ENCODE measurements around the gene OTX1.
"Not testable (repeated sequence)": the region's sequence is repeated elsewhere in the genome, so short reads cannot be mapped to it uniquely, and the experiment has no call there.

OTX1 gene

DNA sequence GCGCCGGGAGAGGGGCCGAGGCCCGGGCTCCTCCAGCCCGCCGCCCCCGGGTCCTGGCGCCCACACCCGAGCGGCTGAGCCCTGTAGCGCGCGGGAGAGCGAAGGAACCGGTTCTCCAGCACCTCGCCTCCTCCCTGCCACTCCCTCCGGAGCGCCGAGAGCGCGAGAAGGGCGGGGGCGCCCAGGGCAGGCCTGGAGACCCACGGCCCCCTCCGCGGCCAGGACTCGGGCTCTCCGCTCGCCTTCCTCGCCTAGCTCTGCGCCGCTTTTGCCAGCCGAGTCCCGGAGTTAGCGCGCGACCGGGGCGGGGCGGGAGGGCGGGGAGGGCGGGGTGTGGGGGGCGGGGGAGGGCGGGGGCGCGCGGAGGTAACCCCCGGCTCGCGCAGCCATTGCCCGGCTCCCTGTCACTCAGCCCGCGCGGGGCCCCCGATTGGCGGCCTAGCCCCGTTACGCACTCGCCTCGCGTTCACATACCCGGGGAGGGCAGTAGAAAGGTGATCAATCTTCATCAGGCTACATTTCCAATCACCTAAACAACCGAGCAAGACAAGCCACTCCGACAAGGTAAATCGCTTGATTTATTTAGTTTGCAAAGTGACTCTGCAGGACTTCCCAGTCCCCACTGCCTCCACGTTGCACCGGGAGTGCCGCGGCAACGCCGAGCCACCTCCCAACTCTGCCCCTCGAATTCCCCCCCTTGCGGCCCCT is at the start of gene OTX1:
TSS of gene OTX1 (plus strand) at position 497 of the 708 bp plus-strand sequence. CDS start 2,161 bp downstream, outside the sequence.
- peak; percentile 1 to 50 for DNase-seq (ENCODE audit: low read depth in 1 of 2, low spot score in 1 of 2)

DNA sequence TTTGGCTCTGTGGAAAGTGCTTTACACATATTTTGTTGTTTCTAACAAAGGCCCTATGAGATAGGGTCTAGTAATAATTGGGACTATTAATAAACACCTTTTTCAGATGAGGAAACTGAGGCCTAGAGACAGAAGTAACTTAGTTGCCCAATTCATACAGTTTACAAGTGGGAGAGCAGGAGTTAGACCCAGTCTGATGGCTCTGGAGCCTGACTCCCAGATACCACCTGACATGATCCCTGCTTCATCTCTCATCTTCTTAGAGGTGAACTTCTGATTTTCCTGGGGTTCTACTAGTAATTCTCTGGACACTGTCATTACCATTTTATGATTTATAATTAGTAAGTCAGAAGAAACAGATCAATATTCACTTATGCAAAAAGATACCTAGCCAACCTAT is 49.1 kb upstream of the OTX1 start:
- no peak for DNase-seq (ENCODE audit: low read depth in 1 of 2, low spot score in 1 of 2)

- DNase-seq (ENCODE audit: low read depth in 1 of 2, low spot score in 1 of 2): no peak
Measured at GRCh38 chr2:63003351-63003750, 47.3 kb upstream of the OTX1 start.

DNA sequence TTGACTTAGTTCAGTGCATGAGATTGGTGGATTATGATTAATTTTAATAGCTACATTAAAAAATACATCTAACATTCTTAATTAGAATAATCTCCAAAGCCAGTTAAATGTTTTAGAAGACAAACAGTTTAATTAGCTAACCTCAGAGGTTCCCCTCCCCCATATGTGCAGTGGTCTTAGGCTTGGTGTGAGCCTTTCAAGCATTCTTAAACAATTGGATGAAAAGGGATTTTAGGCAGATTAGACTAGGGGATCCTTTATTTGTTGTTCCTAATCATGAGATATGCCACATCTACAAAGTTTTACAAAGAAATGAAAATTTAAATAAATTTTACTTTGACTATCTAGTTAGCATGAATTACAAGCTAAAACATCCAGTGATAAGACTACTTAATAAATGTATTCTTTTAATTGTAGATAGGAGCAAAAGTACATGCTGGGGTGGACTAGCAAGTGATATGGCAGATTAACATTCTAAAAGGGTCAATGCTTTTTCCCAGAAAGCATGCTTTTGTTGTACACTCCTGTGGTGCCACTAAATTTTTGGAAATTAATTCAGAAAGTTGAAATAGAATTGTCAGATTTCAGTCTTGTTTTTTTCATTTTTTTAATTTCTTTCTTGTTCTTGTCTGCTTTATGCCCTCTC is 42.7 kb upstream of the OTX1 start:
- DNase-seq (ENCODE audit: low read depth in 1 of 2, low spot score in 1 of 2): no peak

GRCh38 chr2:63008838-63009237 is 41.8 kb upstream of the OTX1 start:
- no peak for DNase-seq (ENCODE audit: low read depth in 1 of 2, low spot score in 1 of 2)

DNA sequence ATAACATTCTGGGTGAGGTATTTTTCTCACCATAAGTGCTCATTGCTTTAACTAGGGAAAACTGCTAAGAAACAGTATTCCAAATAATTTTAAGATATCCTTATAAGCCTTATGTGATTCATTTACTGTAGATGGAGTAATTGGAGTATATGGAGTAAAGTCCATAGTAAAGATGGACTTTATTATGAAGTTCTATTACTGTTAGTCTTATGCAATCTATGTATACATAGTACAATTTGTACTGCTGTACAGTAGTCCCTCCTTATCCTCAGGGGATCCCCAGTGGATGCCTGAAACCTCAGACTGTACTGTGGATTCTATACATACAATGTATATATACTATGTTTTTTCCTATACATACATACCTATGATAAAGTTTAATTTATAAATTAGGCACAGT is 41.1 kb upstream of the OTX1 start:
- no peak for DNase-seq (ENCODE audit: low read depth in 1 of 2, low spot score in 1 of 2)

- no peak for DNase-seq (ENCODE audit: low read depth in 1 of 2, low spot score in 1 of 2)
Measured at GRCh38 chr2:63012541-63012940, 38.1 kb upstream of the OTX1 start.

DNA sequence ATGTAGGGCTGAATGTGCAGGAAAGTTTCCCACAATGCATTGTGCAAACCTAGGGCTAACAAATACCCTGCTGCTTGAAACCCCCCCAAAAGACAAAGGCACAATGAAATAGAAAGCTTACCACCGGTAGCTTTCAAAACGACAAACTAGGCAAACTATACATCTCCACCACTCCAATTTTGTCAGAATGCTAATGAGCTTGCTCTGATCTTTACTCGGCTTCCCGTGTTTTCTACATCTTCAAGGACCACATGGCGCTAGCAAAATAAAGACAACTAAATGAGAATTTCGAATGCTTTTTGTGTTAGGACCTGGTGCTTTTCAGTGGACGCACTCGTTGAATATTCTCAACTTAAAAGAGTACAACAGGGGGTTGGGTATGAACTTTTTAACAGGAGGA is 37.2 kb upstream of the OTX1 start:
- no peak for DNase-seq (ENCODE audit: low read depth in 1 of 2, low spot score in 1 of 2)

DNA sequence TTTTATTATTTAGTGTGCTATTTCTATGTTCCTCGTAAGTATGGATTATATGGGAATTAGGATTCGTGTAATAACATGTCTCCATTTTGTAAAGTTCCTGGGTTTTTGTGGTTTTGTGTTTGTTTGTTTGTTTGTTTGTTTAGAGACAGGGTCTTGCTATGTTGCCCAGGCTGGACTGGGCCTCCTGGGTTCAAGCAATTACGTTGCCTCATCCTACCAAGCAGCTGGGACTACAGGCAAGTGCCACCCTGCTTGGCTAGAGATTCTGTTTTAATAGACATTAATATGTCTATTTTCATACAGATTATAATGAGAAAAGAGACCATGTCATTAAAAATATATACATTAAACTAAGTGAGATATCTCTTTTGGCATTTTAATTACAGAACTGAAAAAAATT is 35.2 kb upstream of the OTX1 start:
- no peak for DNase-seq (ENCODE audit: low read depth in 1 of 2, low spot score in 1 of 2)

GRCh38 chr2:63018439-63018838 is 32.2 kb upstream of the OTX1 start:
- DNase-seq (ENCODE audit: low read depth in 1 of 2, low spot score in 1 of 2): no peak

DNA sequence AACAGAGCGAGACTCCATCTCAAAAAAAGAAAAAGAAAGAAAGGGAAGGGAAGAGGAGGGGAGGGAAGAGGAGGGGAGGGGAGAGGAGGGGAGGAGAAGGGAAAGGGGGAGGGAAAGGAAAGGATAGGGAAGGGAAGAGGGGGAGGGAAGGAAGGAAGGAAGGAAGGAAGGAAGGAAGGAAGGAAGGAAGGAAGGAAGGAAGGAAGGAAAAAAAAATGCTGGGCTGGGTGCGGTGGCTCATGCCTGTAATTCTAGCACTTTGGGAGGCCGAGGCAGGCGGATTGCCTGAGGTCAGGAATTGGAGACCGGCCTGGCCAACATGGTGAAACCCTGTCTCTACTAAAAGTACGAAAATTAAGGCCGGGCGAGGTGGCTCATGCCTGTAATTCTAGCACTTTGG is 30.9 kb upstream of the OTX1 start:
- DNase-seq (ENCODE audit: low read depth in 1 of 2, low spot score in 1 of 2): not testable (repeated sequence)

DNA sequence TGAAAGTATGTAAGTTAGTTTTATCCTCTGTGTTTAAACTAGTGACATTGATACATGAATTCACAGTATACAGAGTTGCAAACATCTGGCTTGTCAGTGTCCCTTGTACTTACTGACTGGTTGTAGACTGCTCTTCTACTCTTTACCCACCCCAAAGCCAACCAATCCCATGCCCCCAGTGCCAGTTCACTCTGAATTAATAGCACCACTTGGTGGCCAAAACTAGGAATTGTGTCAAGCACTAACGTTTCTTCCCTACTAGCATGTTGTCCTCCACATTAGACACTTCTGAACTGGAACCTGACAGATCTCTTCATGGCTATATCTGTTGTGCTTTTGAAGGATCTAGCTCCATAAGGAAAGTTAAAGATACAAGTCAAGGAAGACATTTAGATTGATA is 27.2 kb upstream of the OTX1 start:
- no peak for DNase-seq (ENCODE audit: low read depth in 1 of 2, low spot score in 1 of 2)

DNA sequence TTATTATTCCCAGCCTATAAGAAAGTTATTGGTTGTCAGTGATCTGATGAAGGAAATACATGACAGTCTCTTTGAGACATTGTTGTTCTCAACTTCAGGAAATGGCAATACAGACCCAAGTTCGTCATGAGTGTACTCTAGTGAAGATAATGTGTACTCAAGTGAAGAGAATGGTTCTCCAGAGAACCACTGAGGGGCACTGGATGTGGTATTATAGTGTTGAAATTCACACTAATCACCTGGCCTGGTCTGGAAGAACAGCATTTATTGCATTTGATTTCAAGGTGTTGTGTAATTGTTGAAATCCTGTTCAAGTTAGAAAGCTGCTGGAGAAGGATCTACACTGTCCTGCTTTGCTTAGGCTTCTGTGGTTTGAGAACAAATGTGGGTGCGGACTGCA is 23.4 kb upstream of the OTX1 start:
- no peak for DNase-seq (ENCODE audit: low read depth in 1 of 2, low spot score in 1 of 2)

GRCh38 chr2:63029058-63029457 is 21.6 kb upstream of the OTX1 start:
- no peak for DNase-seq (ENCODE audit: low read depth in 1 of 2, low spot score in 1 of 2)

- DNase-seq (ENCODE audit: low read depth in 1 of 2, low spot score in 1 of 2): no peak
Measured at GRCh38 chr2:63034526-63034925, 16.1 kb upstream of the OTX1 start.

DNA sequence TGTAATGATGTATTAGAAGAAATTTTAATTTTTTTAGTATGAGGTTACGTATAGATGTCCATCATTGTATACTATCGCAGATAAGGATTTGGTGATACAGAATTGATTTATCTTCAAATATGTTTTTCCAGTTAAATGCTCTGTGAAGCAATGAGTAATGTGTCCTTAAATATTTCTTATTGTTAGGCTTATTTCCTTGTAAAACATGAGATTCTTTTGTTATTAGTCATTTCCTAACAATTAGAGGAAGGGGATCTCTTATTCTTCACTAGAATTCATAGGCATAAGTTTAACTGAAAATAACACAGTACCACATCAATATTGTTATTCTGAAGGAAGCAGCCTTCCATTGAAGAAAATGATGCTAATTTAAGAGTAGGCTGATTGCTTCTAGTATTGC is 15.5 kb upstream of the OTX1 start:
- no peak for DNase-seq (ENCODE audit: low read depth in 1 of 2, low spot score in 1 of 2)

DNA sequence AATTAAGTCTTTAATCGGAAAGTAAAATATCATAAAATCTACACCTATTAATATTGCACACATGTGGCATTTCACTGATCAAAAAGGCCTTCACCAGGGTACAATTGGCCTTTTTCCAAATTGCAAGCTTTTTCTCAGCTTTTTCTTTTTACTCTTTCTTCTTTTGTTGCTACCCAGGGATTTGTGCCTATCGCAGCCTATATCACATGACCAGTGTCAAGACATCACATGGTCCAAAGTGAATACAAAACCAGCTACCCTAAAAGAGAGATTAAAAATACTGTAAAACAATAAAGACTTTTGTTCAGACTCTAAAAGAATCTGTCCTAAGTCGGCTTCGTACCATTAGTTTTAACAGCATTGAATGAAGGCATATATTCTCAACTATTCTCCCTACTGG is 15.0 kb upstream of the OTX1 start:
- DNase-seq (ENCODE audit: low read depth in 1 of 2, low spot score in 1 of 2): no peak

DNA sequence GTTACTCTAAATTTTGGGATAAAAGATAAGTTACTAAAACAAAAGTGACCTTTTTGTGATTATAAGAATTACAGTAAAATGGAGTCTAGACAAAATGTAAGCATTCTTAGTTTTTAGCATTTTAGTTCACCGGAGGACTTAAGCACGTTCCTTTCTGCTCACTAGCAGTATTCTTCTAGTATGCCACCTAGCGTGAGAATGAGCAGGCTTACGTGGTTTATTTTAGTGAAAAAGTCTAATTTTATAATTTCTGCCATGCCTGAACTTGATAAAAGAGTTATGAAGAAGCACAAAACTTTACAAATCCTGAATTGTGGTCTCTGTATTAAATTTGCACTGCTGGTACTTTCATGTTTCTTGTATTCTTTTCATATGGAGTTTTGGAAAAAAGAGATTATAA is 12.6 kb upstream of the OTX1 start:
- DNase-seq (ENCODE audit: low read depth in 1 of 2, low spot score in 1 of 2): no peak

DNA sequence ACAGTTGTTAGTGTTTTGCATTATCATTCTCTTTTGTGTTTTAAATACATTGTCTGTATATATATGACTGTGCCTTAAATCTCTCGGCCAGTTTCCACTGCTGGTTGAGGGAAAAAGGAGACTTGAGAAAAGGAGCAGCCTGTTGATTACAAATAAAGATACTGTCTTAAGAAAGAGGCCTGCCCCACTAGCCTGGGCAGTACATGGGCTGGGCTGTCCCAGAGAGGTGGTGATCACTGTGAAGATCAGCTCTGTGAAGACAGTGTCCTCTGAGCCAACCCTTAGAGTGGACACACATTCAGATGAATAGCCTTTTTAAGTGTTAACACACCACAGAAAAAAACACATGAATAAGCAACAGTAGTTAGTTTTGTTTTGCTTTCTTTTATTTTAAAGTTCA is 10.0 kb upstream of the OTX1 start:
- no peak for DNase-seq (ENCODE audit: low read depth in 1 of 2, low spot score in 1 of 2)

GRCh38 chr2:63041592-63041991 is 9.0 kb upstream of the OTX1 start:
- no peak for DNase-seq (ENCODE audit: low read depth in 1 of 2, low spot score in 1 of 2)

DNA sequence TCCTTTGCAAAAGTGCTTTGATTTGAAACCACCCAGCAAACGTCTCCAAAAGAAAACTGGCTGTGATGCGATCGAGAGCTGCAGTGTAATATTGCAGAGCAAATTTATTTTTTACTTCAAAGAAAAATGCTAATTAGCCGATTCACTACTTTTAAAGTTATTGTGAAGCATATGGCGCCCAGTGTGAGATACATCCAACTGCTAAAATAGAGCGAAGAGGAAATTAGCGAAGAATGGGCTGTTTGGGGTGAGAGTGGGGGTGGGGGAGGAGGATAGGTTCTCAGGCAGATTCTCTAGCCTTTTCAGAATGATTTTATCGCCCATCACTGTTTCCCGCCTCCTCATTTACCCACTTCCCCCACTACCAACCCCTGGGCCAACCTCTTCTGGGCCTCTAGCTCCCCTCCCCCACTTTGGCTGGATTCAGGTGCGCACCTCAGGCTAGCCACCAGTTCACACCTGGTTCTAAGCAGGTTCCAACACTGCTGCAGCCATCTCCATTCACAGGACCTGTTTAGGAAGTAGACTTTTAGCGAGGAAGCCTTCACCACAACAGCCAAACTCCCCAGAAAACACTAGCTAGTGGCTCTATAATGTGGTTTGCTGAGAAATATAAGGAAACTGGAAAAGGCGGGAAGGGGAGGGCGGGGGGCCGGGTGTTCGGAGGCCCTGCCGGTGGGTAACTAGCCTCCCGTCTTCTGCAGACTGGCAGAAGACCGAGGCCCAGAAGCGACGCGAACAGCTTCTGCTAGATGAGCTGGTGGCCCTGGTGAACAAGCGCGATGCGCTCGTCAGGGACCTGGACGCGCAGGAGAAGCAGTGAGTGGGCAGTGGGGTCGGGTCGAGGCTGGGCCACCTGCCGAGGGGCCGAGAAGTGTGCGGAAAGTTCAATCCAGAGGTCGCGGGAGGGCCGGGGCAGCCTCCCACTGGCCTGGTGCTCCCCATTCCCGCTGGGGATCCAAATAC is 6.0 kb upstream of the OTX1 start:
- no peak for DNase-seq (ENCODE audit: low read depth in 1 of 2, low spot score in 1 of 2)

DNA sequence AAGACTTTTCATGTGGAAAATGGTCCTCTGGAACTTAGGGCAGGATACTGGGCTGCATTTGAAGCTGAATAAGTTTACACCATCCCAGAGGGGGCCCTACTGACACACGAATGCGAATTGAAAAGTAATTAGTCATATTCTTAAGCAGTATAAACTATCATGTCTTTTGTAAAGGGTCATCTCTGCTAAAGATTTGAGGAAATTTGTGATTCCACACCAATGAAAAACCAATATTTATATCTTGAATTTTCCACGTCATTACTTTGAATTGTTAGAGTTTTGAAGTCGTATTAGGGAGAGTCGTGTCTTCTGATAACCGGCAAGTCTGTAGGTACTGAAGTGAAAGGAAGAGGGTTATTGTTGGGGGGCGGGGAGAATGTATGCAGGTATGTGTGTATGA is 4.1 kb upstream of the OTX1 start:
- DNase-seq (ENCODE audit: low read depth in 1 of 2, low spot score in 1 of 2): no peak
